IMR-90 (cell line): ENCODE data around the gene FGG. TPM values are rescaled to one million over a fixed set of nuclear protein-coding genes. Genes with fewer than 3 reads are reported as not detected.

ENCODE experiments used
- polyA plus RNA-seq, 3 experiments: library from polyadenylated mRNA; depleted of rRNA; stranded (reverse); fragments of >200 nt; gene quantifications; 2 replicates each; pipeline ENCODE4 v1.2.3, GENCODE V29; 2012; ENCODE audit warnings: low replicate concordance in 1 of 3
- total RNA-seq: library from RNA; depleted of rRNA; stranded (reverse); fragments of >200 nt; gene quantifications from 2 replicates; pipeline ENCODE4 v1.2.3, GENCODE V29; 2012; rRNA removed

Gene FGG
- total and polyA plus RNA-seq, 2 of the 4 experiments (the other 2 are of a cell fraction) = not detected

Other genes starting within 250 kb of the FGG start
- gene DCHS2, start 120.9 kb downstream of the FGG start, total RNA-seq = not detected in 2 replicates
- gene DCHS2, start 120.9 kb downstream of the FGG start, polyA plus RNA-seq (2012; rRNA removed) = not detected in 2 replicates
- gene PLRG1, start 62.3 kb downstream of the FGG start, total RNA-seq = 107 and 200 TPM in 2 replicates
- 70.0 and 76.1 TPM in 2 replicates for gene PLRG1, start 62.3 kb downstream of the FGG start, polyA plus RNA-seq (2012; rRNA removed)
- not detected in 2 replicates for gene FGB, start 49.6 kb downstream of the FGG start, total RNA-seq
- gene FGB, start 49.6 kb downstream of the FGG start, polyA plus RNA-seq (2012; rRNA removed) = not detected in 2 replicates
- gene FGA, start 21.9 kb downstream of the FGG start, total RNA-seq = not detected in 2 replicates
- gene FGA, start 21.9 kb downstream of the FGG start, polyA plus RNA-seq (2012; rRNA removed) = not detected in 2 replicates
- gene LRAT, start 131.3 kb upstream of the FGG start, total RNA-seq = under 0.01 TPM in 2 replicates
- 0.03 TPM in 1 of 2 replicates, not detected in the other for gene LRAT, start 131.3 kb upstream of the FGG start, polyA plus RNA-seq (2012; rRNA removed)
- not detected in 2 replicates for gene RBM46, start 168.6 kb upstream of the FGG start, total RNA-seq
- not detected in 2 replicates for gene RBM46, start 168.6 kb upstream of the FGG start, polyA plus RNA-seq (2012; rRNA removed)